Hepatocyte (in vitro differentiated cells): ENCODE results near the gene NT5E. TPM values are rescaled to one million over a fixed set of nuclear protein-coding genes. Genes with fewer than 3 reads are reported as not detected.

Source experiments
- DNase-seq: peaks from one replicate; pipeline ENCODE4 v3.0.0-alpha.2; 2016; ENCODE audit warnings: low spot score
- H2AFZ ChIP-seq: fragments of 200-600 bp; sonication (generic); 2 replicates; pipeline ENCODE4 v1.6.0; 2016; ENCODE audit warnings: antibody characterized with exemption, mild to moderate bottlenecking
- H3K27ac ChIP-seq: fragments of 200-600 bp; sonication (generic); 2 replicates; pipeline ENCODE4 v1.5.1; 2016; ENCODE audit warnings: mild to moderate bottlenecking
- H3K27me3 ChIP-seq: fragments of 200-600 bp; sonication (generic); 2 replicates; pipeline ENCODE4 v1.6.1; 2016
- H3K36me3 ChIP-seq: fragments of 200-600 bp; sonication (generic); replicated peaks from 2 replicates; pipeline ENCODE4 v1.5.1; 2016; ENCODE audit warnings: low read depth; ENCODE audit not compliant: insufficient read depth
- H3K4me1 ChIP-seq: fragments of 200-600 bp; sonication (generic); 2 replicates; pipeline ENCODE4 v1.5.1; 2016; ENCODE audit warnings: mild to moderate bottlenecking, moderate library complexity; ENCODE audit not compliant: insufficient read depth
- H3K4me2 ChIP-seq: fragments of 200-600 bp; sonication (generic); 2 replicates; pipeline ENCODE4 v1.6.0; 2016
- H3K4me3 ChIP-seq: fragments of 200-600 bp; sonication (generic); 2 replicates; pipeline ENCODE4 v1.5.1; 2016; ENCODE audit warnings: mild to moderate bottlenecking
- H3K79me2 ChIP-seq: fragments of 200-600 bp; sonication (generic); 2 replicates; pipeline ENCODE4 v1.6.0; 2017; ENCODE audit warnings: mild to moderate bottlenecking
- H3K9me2 ChIP-seq: fragments of 200-600 bp; sonication (generic); replicated peaks from 2 replicates; pipeline ENCODE4 v1.6.0; 2017; ENCODE audit warnings: mild to moderate bottlenecking; ENCODE audit not compliant: insufficient read depth
- H3K9me3 ChIP-seq: fragments of 200-600 bp; sonication (generic); 2 replicates; pipeline ENCODE4 v1.5.1; 2016; ENCODE audit warnings: low read depth, mild to moderate bottlenecking
- H4K20me1 ChIP-seq: fragments of 200-600 bp; sonication (generic); 2 replicates; pipeline ENCODE4 v1.6.0; 2016; ENCODE audit warnings: mild to moderate bottlenecking; ENCODE audit not compliant: insufficient read depth, poor library complexity, severe bottlenecking
- EZH2 ChIP-seq: fragments of 200-600 bp; sonication (generic); IDR thresholded peaks from 2 replicates; pipeline ENCODE4 v1.6.1; 2016; ENCODE audit warnings: antibody characterized with exemption, mild to moderate bottlenecking, borderline replicate concordance
- EZH2phosphoT487 ChIP-seq: fragments of 200-600 bp; sonication (generic); IDR thresholded peaks from one replicate; pipeline ENCODE4 v1.6.1; 2018; ENCODE audit warnings: antibody characterized with exemption, mild to moderate bottlenecking, low read depth, moderate library complexity; ENCODE audit not compliant: unreplicated experiment, severe bottlenecking
- WGBS: methylation state at CpG from one replicate; pipeline ENCODE4 v1.1.6; 2016; ENCODE audit warnings: low lambda C conversion rate; ENCODE audit errors: missing lambda C conversion rate; 5-methylcytosine and 5-hydroxymethylcytosine counted together
- polyA plus RNA-seq: library from polyadenylated mRNA; unstranded; fragments of >200 nt; fragmentation: Nextera tagmentation; extraction: Ambion mirVana; gene quantifications from 2 replicates; pipeline ENCODE4 v1.2.1, GENCODE V29; 2016
- total RNA-seq: library from RNA; depleted of rRNA; stranded (reverse); fragments of >200 nt; gene quantifications from 2 replicates; pipeline ENCODE4 v1.2.3, GENCODE V29; 2014
- TF ChIP-seq, protein P1 (sequence below): fragments of 200-600 bp; sonication (generic); IDR thresholded peaks from 2 replicates; pipeline ENCODE4 v1.5.1; 2016; ENCODE audit warnings: antibody characterized with exemption, mild to moderate bottlenecking; ENCODE audit not compliant: poor library complexity

Gene NT5E
- total and polyA plus RNA-seq, 2 experiments from 2014 or later, result 1.8 to 3.0 TPM

DNA sequence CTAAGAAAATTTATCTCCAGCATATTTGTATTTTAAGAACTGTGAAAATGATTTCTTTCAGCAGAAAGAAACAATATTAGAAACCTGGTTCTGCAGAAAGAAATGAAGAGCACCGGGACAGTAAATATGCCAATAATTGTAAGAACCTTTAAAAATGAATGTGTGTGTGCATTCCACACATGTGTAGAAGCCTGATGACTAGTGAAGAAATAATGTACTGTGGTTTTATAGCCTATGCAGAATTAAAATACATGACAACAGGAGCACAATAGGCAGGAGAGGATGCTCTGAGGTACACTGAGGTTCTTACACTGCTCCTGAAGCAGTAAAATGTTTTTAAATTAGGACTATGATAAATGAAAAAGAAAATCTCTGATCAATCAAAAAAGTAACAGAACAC lies 94.9 kb downstream of the NT5E start:
- Histone ChIP-seq H3K9me2 (no peaks in the 10 kb centered on the region), H3K27me3 (no peaks in the 10 kb centered on the region), H3K4me1 (no peaks in the 10 kb centered on the region), H3K4me3 (no peak overlapping the region), H3K9me3 (no peaks in the 10 kb centered on the region), H4K20me1 (no peaks in the 10 kb centered on the region), H3K27ac (no peak overlapping the region), H3K79me2 (no peaks in the 10 kb centered on the region), H2AFZ (no peak overlapping the region), H3K36me3 (no peaks in the 10 kb centered on the region), H3K4me2 (no peak overlapping the region)
- WGBS, result 100% methylated on average over 1 of the region's 1 CpG
- no peak for DNase-seq
- TF ChIP-seq EZH2 (no peak), EZH2phosphoT487 (no peak)
- TF ChIP-seq, protein P1, sequence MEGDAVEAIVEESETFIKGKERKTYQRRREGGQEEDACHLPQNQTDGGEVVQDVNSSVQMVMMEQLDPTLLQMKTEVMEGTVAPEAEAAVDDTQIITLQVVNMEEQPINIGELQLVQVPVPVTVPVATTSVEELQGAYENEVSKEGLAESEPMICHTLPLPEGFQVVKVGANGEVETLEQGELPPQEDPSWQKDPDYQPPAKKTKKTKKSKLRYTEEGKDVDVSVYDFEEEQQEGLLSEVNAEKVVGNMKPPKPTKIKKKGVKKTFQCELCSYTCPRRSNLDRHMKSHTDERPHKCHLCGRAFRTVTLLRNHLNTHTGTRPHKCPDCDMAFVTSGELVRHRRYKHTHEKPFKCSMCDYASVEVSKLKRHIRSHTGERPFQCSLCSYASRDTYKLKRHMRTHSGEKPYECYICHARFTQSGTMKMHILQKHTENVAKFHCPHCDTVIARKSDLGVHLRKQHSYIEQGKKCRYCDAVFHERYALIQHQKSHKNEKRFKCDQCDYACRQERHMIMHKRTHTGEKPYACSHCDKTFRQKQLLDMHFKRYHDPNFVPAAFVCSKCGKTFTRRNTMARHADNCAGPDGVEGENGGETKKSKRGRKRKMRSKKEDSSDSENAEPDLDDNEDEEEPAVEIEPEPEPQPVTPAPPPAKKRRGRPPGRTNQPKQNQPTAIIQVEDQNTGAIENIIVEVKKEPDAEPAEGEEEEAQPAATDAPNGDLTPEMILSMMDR, result no peak

Other genes starting within 250 kb of the NT5E start
- gene SNX14, start 143.8 kb downstream of the NT5E start, total RNA-seq, result 140 and 192 TPM in 2 replicates
- 46.7 and 58.4 TPM in 2 replicates for gene SNX14, start 143.8 kb downstream of the NT5E start, polyA plus RNA-seq
- 65.2 and 78.1 TPM in 2 replicates for gene SYNCRIP, start 192.8 kb downstream of the NT5E start, total RNA-seq
- 49.7 and 62.1 TPM in 2 replicates for gene SYNCRIP, start 192.8 kb downstream of the NT5E start, polyA plus RNA-seq